HG03066 (cell line): ENCODE results near the gene TMEM131.

Experiments
- ATAC-seq: cut with Tn5 transposase; IDR thresholded peaks from one replicate; pipeline ENCODE4 v1.9.1; 2021; ENCODE audit warnings: low read depth; ENCODE audit not compliant: unreplicated experiment

Gene TMEM131

DNA sequence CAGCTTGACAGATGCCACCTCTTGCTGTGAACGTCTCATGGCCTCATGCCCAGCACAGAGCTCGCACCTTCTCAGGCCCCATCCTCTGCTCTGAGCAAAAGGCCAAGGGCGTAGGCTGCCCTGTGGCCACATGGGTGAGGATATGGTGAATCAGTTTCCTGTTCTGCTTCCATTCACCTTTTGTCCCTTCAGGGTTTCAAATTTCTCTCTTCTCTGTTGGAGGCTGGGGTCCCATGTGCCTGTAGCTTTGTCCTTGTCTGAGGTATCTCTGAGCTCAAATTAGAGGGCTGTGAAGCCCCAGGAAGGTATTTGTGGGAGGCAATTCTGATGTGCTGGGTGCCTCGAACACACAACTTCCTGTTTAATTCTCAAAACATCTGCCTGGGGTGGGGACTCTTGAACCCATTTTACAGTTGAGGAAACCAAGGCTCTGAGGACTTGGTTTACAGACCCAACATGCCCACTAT, 253.3 kb downstream of the TMEM131 start:
- no peak for ATAC-seq

DNA sequence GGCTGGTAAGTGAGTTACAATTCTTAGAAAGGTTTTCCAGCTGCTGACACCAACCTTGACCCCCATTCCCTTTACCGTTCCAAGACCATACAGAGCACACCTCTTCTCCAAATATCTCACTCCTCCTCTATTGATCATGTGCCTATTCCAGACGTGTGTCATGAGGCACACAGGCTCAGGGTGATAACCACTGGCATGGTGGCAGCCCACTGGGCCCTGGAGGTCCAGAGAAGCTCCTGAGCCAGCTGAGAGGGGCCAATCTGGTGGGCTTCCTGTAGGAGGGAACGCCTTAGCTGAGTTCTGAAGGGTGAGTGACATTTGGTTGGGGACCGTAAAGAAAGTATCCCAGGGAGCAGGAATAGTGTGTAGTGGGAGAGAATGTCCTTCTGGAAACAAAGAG, 254.1 kb downstream of the TMEM131 start:
- ATAC-seq, result no peak

DNA sequence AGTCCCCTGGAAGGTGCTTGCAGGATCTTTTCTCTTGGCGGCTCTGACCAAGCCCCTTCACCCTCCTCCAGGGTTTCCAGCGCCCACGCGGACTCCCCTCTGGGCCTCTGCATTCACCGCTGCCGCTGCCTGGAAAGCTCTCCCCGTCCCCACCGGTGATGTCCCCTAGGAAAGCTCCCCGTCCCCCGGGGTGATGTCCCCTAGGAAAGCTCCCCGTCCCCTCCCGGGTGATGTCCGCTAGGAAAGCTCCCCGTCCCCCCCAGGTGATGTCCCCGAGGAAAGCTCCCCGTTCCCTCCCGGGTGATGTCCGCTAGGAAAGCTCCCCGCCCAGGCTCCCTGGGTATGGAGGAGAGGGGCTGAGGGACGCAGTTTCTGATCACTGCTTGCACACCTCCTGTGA, 254.5 kb downstream of the TMEM131 start:
- ATAC-seq, result no peak

DNA sequence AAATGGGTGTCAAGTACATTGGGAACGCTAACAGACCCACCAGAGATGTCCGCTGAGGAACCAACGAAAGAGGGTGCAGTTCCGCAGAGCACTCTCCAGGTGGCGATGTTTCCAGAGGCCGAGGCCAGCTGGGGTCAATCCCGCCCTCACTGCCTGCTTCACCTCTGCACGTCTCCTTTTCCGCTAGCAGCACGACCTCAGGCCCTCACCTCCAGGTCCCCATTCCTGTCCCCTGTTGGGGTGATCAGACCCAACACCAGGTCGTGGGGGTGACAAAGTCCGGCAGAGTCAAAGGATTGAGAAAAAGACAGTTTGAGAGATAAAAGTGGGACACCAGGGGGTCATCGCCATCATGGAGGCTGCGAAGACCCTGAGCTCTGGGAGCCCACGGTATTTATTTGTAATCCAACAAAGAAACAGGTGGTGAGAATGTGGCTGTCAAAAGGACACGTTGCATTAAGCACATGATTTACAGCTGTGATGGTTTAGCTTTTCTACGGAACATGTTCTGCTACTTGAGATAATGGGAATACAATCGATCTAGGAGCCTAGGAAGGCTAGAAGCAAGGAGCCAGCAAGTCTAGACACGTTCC, 255.1 kb downstream of the TMEM131 start:
- ATAC-seq, result no peak

DNA sequence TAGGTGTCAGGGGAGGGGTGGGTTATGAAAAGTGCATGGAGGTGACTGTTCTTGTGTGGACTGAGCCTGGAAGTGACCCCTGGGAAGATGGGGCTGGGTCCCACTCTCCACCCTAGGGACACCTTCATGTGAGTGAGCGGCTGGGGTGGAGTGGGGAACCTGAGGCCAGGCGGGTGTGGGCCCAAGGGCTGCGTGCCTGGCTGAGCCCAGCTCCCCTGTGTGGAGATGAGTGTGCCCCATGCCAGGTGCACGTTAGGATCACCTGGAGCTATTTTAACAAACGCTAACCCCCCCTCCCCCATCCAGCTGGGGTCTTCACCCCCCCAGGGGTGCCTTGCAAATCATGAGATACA, 255.9 kb downstream of the TMEM131 start:
- no peak for ATAC-seq

DNA sequence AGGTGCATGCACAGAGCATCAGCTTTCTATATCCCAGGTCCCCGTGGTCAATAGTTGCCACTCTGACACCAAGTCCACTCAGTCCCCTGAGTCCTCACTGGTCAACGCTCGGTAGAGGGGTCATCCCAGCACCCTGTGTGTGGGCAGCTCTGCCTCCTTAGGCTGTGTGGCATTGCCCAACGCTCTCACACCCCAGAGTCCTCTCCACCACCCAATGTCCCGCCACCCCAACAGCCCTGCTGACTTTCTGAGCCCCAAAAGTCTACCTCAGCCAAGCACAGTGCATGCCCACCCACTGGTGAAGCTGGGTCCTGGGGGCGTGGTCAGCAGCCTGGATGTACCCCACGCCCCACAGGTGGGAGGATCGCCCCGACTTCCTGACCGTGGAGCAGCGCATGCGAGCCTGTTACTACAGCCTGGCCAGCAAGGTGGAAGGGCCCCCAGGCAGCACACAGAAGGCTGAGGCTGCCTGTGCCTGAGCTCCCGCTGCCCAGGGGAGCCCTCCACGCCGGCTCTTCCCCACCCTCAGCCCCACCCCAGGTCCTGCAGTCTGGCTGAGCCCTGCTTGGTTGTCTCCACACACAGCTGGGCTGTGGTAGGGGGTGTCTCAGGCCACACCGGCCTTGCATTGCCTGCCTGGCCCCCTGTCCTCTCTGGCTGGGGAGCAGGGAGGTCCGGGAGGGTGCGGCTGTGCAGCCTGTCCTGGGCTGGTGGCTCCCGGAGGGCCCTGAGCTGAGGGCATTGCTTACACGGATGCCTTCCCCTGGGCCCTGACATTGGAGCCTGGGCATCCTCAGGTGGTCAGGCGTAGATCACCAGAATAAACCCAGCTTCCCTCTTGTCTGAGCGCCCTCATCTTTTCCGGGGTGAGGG, 256.5 kb downstream of the TMEM131 start:
- ATAC-seq, result no peak

DNA sequence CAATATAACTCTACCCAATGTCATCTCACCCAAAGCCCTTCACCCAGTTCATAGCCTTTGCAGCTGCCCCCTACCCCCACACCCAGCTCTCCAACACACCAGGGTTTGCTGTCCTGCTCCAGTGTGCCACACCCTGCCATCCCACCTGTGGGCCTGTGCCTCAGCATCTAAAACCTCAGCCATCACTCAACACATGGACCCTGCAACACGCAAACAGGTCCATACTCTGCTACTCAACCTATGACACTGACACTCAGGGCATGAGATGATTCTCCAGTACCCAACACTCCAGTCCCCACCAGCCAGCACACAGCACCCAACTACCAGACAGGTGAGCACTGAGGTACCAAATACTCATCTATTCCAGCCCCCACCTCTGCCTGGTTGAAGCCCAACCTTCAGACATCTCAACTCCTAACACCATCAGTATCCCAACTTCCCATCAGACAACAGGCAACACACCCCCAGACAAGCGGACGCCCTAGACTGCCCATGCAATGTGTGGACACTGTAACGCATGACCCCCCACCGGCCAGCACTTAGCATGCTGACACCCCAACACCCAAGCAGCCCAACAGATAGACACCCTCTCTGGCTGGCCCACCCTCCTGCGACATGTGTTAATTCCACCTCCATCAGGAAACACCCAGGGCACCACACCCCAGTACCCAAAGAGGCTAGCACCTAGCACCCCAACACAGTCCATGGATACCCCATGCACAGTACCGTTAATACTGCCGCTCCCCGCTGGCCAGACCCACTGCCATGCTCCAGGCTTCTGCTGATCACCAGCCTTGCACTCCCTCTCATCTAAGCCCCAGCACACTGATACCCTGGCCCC, 257.3 kb downstream of the TMEM131 start:
- ATAC-seq, result no peak

DNA sequence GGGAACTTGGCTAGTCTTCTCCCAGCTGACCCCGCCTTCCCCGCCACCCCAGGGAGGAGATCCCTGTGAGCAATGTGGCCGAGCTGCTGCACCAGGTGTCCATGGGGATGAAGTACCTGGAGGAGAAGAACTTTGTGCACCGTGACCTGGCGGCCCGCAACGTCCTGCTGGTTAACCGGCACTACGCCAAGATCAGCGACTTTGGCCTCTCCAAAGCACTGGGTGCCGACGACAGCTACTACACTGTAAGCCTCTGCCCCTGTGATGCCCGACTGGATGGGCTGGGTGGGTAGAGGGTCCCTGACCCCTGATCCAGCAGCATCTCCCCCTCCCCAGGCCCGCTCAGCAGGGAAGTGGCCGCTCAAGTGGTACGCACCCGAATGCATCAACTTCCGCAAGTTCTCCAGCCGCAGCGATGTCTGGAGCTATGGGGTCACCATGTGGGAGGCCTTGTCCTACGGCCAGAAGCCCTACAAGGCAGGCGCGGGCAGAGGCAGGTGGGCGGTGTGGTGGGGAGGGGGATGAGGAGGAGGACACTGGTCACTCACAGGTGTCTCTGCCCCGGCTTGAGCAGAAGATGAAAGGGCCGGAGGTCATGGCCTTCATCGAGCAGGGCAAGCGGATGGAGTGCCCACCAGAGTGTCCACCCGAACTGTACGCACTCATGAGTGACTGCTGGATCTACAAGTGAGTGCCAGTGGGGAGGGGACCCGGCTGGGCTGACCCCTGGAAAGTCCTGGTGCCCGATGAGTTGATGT, 258.1 kb downstream of the TMEM131 start:
- ATAC-seq, result no peak

DNA sequence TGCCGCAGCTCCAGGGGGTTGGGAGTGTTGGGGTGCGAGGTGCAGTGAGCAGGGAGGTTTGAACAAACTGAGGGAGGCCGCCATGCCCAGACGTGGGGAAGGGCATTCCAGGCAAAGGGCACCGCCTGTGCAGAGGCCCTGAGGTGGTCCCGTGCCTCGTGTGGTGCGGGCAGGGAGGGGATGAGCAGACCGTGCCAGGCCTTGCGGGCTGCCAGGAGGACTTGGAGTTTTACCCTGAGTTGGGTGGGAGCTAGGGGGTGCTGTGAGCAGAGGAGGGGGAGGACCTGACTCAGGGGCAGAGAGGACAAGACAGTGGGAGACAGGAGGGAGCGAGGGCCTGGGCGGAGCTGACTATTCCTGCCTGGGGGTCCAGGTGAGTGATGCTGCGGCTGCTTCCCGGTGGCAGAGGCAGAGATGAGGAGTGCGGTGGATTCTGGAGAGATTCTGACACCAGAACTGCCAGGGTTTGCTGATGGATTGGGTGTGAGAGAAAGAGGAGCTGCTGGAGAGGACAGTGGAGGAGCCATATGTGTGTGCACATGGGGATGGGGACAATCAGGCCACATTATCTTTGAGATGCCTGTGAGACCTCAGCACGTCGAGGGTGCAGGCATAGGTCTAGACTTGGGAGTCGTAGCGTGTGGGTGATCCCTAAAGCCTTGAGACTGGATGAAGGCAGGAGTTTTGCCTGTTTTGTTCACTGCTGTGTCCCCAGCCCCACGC, 259.0 kb downstream of the TMEM131 start:
- no peak for ATAC-seq

DNA sequence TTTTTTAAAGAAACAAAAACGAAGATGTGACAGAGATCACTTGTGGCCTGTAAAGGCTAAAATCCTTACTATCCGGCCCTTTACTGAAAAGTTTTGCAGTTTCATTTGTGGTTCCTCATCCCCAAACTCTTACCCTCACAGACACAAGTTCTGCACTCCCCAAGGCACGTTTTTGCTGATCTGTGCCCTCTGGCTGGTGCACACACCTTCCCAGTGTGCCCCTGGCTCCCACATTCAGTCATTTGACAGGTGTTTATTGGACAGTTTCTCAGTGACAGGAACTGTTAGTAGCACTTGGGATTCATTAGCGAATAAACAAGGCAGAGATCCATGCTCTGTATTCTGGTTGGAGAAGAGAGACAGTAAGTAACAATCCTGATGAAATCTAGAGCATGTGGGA, 259.6 kb downstream of the TMEM131 start:
- ATAC-seq, result no peak

DNA sequence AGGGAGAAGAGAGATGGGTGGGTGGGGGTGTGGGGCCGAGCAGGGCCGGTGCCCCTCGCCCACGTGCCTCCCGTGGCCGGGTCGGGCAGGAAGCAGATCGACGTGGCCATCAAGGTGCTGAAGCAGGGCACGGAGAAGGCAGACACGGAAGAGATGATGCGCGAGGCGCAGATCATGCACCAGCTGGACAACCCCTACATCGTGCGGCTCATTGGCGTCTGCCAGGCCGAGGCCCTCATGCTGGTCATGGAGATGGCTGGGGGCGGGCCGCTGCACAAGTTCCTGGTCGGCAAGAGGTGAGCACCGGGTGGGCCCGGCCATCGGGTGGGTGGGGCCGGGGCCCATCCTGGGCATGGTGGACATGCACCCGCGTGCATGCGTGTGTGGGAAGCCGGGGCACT, 260.6 kb downstream of the TMEM131 start:
- no peak for ATAC-seq

DNA sequence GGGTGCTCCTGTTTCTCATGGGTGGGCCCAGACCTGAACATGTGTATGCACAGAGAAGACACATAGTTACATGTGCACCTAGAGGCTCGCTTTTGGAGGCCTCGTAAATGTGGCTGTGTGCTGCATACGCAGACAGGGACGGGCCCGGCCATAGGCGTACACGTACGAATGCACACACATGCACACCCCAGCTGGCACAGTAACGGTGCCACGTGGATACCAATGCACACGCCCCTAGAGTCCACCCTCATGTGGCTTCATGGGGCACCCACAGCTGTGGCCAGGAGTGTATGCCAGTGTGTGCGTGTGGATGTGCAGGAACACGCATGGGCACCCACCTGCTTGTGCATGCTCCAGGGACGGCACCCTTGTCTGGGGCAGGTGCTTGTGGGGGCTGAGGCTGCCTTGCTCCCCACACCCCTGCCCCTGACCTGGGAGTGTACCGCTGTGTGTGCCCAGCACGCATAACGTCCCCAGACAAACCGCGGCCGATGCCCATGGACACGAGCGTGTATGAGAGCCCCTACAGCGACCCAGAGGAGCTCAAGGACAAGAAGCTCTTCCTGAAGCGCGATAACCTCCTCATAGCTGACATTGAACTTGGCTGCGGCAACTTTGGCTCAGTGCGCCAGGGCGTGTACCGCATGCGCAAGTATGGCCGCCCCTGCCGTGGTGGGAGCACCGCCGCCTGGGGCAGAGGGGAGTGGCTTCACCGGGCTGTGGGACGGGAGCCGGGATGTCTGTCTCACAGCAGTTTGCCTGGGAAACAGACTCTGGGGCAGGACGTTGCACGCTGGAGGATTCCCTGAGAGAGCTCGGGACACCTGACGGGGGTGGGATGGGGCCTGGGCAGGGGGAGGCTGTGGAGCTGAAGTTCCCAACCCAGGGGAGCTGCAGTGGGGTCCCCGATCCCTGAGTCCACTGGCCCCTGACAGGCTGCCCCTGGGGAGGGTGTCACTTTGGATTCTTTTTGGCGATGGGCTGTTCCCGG, 261.4 kb downstream of the TMEM131 start:
- ATAC-seq, result no peak

DNA sequence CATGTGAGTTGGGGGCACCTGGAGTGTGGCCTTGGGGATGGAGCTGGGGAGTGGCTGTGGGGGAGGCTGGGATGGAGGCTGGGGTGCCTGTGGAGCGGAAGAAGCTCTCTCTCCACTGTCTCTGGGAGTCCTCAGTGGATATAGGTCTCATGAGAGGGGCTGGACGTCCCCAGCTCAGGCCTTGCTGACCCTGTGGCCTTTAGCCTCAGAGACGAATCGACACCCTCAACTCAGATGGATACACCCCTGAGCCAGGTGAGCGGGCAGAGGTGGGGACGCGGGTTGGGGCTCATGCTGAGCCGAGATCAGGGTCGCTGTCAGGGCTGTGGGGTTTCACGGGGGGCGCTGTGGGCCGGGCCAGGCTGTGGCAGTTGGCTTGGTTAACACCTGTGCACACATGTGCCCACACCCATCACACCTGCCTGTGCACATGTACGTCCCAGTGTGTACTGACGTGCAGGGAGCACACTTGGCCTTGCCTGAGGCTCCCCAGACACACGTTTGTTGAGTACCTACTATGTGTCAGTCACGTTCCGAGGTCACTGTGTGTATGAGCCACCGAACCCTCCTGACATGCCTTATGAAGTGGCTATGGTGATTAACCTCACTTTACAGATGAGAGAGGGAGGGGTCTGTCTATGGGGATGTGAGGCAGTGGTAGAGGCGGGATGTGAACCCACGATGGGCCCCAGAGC, 262.3 kb downstream of the TMEM131 start:
- no peak for ATAC-seq

DNA sequence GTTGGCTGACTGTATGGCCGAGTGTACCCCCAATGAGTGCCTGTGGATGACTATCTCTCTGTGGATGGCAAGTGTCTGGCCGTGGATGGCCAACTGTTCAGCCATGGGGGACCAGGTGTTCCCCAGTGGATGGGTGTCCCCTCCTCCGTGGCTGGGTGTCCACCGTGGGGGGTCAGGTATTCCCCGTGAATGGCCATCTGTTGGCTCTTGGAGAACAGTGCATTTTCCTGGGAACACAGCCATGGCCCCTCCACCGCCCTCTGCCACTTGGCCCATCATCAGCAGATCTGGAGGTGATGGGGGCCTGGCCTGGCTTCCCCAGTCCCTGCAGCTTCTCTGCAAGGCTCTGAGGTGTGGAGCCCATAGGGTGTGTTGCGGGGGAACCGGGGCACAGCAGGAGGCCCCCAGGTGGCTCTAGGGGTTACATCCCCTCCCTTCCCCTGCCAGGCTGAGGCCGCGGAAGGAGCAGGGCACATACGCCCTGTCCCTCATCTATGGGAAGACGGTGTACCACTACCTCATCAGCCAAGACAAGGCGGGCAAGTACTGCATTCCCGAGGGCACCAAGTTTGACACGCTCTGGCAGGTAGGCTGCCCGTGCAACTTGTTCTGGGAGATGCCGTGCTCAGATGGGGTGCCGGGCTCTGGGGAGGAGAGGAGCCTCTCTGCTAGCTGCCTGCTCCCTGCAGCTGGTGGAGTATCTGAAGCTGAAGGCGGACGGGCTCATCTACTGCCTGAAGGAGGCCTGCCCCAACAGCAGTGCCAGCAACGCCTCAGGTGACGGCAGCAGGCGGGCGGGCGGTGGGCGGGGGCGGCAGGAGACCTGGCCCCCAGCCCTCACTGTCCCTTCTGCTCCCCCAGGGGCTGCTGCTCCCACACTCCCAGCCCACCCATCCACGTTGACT, 263.1 kb downstream of the TMEM131 start:
- ATAC-seq, result no peak

DNA sequence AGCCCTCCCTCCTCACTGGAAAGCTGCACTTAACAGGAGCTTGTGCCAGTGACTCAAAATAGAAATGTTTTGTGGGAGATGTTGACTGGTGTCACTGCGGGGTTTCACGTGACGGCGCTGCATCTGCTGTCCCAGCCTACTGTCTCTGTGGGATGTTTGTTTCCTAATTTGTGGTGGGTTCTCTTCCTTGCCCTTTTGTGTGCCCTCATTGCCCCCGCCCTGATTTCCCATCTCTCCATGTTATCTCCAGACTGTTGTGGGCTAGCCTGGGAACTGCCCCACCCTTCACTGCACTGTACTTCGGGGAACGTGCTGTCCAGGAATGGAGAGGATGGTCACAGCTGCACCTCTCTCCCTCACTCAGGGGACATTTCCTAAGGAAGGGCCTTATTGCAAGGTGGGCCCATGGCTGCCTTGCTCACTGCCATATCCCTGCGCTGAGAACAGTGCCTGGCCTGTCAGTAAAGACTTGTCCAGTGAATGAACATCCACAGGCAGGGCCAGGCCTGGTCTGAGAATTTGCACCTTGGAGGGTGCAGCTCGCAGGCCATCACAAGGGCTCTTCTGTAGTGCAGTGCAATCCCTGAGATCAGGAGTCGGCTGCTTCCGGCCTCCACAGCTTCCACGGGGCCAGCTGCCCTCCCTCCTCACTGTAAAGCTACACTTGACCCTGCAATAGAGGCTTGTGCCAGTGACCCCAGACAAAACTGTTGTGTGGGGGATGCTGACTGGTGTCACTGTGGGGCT, 264.3 kb downstream of the TMEM131 start:
- no peak for ATAC-seq

DNA sequence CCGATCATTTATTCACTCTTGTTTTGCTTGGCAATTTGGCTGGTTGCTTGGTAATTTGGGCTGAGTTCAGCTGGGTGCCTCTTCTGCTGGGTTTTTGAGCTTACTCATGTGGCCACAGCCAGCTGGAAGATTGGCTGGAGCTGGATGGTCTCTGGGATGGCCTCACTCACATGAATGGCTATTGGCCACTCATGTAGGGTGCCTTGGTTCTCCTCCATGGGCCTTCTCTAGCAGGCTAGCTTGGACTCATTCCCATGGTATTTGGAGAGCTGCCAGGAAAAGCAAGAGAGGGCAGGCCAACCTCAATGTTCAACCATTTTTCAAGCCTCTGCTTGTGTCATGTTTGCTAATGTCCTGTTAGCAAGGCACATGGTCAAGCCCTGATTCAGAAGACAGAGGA, 265.5 kb downstream of the TMEM131 start:
- no peak for ATAC-seq
